CD4-positive, alpha-beta T cell (primary cell): ENCODE data around the gene JARID2. TPM values are rescaled to one million over a fixed set of nuclear protein-coding genes. Genes with fewer than 3 reads are reported as not detected.
A peak's percentile ranks its signal among the peaks of the same experiment; 100 is the strongest.
"Not testable (repeated sequence)": the region's sequence is repeated elsewhere in the genome, so short reads cannot be mapped to it uniquely, and the experiment has no call there.

Experiments
- ATAC-seq: fragments of 200-7000 bp; cut with Tn5 transposase; one replicate; pipeline ENCODE4 v1.10.0; 2022; ENCODE audit warnings: mild to moderate bottlenecking; ENCODE audit not compliant: poor library complexity
- CTCF ChIA-PET: fragments of 350-600 bp; sonication (Branson Sonifier 250); formaldehyde crosslinking; loops from one replicate; lab custom pipeline; 2021; ENCODE audit warnings: antibody characterized with exemption, inconsistent platforms; lab: Charles Lee
- POLR2A ChIA-PET: fragments of 350-600 bp; sonication (Branson Sonifier 250); formaldehyde crosslinking; loops from one replicate; lab custom pipeline; 2021; ENCODE audit warnings: antibody characterized with exemption, inconsistent platforms; lab: Charles Lee
- DNase-seq, 14 experiments: peaks; one replicate each; pipeline ENCODE4 v3.0.0-alpha.2; 2013 to 2020; ENCODE audit warnings: mixed read lengths in 2 of 14
- H3K27ac ChIP-seq, 2 donors: one replicate each; pipeline versions ENCODE4 v1.5.1 to v1.7.0; 2013; ENCODE audit warnings: low read length in 2 of 2, low read depth in 1 of 2, mild to moderate bottlenecking in 1 of 2
- H3K27me3 ChIP-seq, 2 experiments: 1 replicate in 1 of 2; 2 replicates in 1 of 2; pipeline versions ENCODE4 v1.6.1 to v1.7.0; 2013; ENCODE audit warnings: low read length in 2 of 2, control low read depth in 1 of 2, mild to moderate bottlenecking in 1 of 2, moderate library complexity in 1 of 2; ENCODE audit not compliant: insufficient read depth in 2 of 2, control insufficient read depth in 1 of 2
- H3K36me3 ChIP-seq: one replicate; pipeline ENCODE4 v1.6.1; 2013; ENCODE audit warnings: low read length, control low read depth; ENCODE audit not compliant: insufficient read depth
- H3K4me1 ChIP-seq: one replicate; pipeline ENCODE4 v1.6.1; 2013; ENCODE audit warnings: low read length, control low read depth; ENCODE audit not compliant: insufficient read depth
- H3K4me3 ChIP-seq: one replicate; pipeline ENCODE4 v1.5.1; 2013; ENCODE audit warnings: mild to moderate bottlenecking, low read length, moderate library complexity
- H3K9me3 ChIP-seq, 2 experiments: 1 replicate in 1 of 2; 2 replicates in 1 of 2; pipeline versions ENCODE4 v1.6.1 to v1.7.0; 2013; ENCODE audit warnings: low read length in 2 of 2, mild to moderate bottlenecking in 2 of 2, control low read depth in 1 of 2, moderate library complexity in 1 of 2; ENCODE audit not compliant: control insufficient read depth in 1 of 2, insufficient read depth in 1 of 2
- H3K27ac Mint-ChIP-seq: one replicate; pipeline ENCODE4 v1.8.0; 2020; ENCODE audit warnings: mixed read lengths
- H3K27me3 Mint-ChIP-seq: one replicate; pipeline ENCODE4 v1.8.0; 2021; ENCODE audit warnings: mixed read lengths
- H3K36me3 Mint-ChIP-seq: one replicate; pipeline ENCODE4 v1.8.0; 2021; ENCODE audit warnings: low read depth, mixed read lengths
- H3K4me1 Mint-ChIP-seq: one replicate; pipeline ENCODE4 v1.8.0; 2021; ENCODE audit warnings: low read depth, mixed read lengths
- H3K4me3 Mint-ChIP-seq: one replicate; pipeline ENCODE4 v1.8.0; 2020; ENCODE audit warnings: mild to moderate bottlenecking, mixed read lengths
- H3K9me3 Mint-ChIP-seq: one replicate; pipeline ENCODE4 v1.8.0; 2020; ENCODE audit warnings: mixed read lengths
- CTCF ChIP-seq: fragments of 200-600 bp; IDR thresholded peaks from one replicate; pipeline ENCODE4 v1.8.0; 2022; ENCODE audit warnings: antibody characterized with exemption, mild to moderate bottlenecking
- intact Hi-C, 2 experiments: fragments of 100-400 bp; cut with DNase I in 1 of 2; cut with micrococcal nuclease in 1 of 2; formaldehyde crosslinking; loops; one replicate each; pipeline versions ENCODE4 v1.15.1 to v1.9.0; 2023 to 2025; cut with DNase I, micrococcal nuclease
- total RNA-seq, 174 experiments: library from RNA in 2 of 174; stranded (reverse) in 2 of 174; gene quantifications; one replicate each; pipeline ENCODE4 v1.2.3 and lab custom pipeline; 2021 to 2026

JARID2 gene
- total RNA-seq, 2 experiments from 2014 or later, result 32.0 to 33.0 TPM

GRCh38 chr6:15296735-15297134 lies 50.9 kb downstream of the JARID2 start:
- Mint-ChIP-seq H3K36me3 (peaks cover 8% of the 10 kb centered on the region), H3K4me1 (peaks cover 88% of the 10 kb centered on the region), H3K4me3 (peak overlapping the region; percentile 22), H3K9me3 (no peaks in the 10 kb centered on the region), H3K27me3 (no peaks in the 10 kb centered on the region), H3K27ac (peak overlapping the region; percentile 32)
- H3K9me3 ChIP-seq, result no peaks in the 10 kb centered on the region
- H3K27me3 ChIP-seq, result no peaks in the 10 kb centered on the region
- no peak for TF ChIP-seq CTCF
- no peak overlapping the region for H3K27ac ChIP-seq
- H3K36me3 ChIP-seq, result peaks cover 2% of the 10 kb centered on the region
- H3K4me1 ChIP-seq, result peaks cover 49% of the 10 kb centered on the region
- intact Hi-C loops, result loop anchor here in 1 of 2 experiments (5.0 kb wide), 1 partner anchor 34 kb away; no protein-coding TSS in a partner anchor
- no peak overlapping the region for H3K4me3 ChIP-seq
- ChIA-PET POLR2A (interaction anchor here (1.5 kb wide), 1 partner anchor 48 kb away, joined by 4 read pairs; no protein-coding TSS in a partner anchor), CTCF (no interaction called here)
- DNase-seq, result peak in 2 of 14 experiments; percentile 28 to 44
- ATAC-seq, result peak; percentile 42

GRCh38 chr6:15297167-15297566 lies 51.3 kb downstream of the JARID2 start:
- H3K36me3 Mint-ChIP-seq, result peaks cover 11% of the 10 kb centered on the region
- H3K27ac Mint-ChIP-seq, H3K27ac ChIP-seq, H3K9me3 Mint-ChIP-seq, H3K9me3 ChIP-seq, H3K36me3 ChIP-seq, DNase-seq, CTCF ChIA-PET, H3K27me3 Mint-ChIP-seq, ATAC-seq, H3K4me3 Mint-ChIP-seq, H3K4me3 ChIP-seq, H3K27me3 ChIP-seq: not testable (repeated sequence)
- intact Hi-C loops, result loop anchor here in 1 of 2 experiments (5.0 kb wide), 1 partner anchor 35 kb away; no protein-coding TSS in a partner anchor
- peaks cover 86% of the 10 kb centered on the region for H3K4me1 Mint-ChIP-seq
- POLR2A ChIA-PET, result interaction anchor here (1.5 kb wide), 1 partner anchor 48 kb away, joined by 4 read pairs; no protein-coding TSS in a partner anchor
- H3K4me1 ChIP-seq, result peaks cover 49% of the 10 kb centered on the region

- ChIA-PET CTCF (interaction anchor here (0.7 kb wide), 1 partner anchor 1581 kb away, joined by 3 read pairs; no protein-coding TSS in a partner anchor), POLR2A (interaction anchor here (0.7 kb wide), 1 partner anchor 214 kb away, joined by 4 read pairs; no protein-coding TSS in a partner anchor)
- H3K4me1 Mint-ChIP-seq, result peaks cover 78% of the 10 kb centered on the region
- no peak for TF ChIP-seq CTCF
- H3K27me3 Mint-ChIP-seq, result no peaks in the 10 kb centered on the region
- H3K9me3 ChIP-seq, result no peaks in the 10 kb centered on the region
- H3K4me3 Mint-ChIP-seq, result no peak overlapping the region
- no peak overlapping the region for H3K4me3 ChIP-seq
- peaks cover 7% of the 10 kb centered on the region for H3K36me3 Mint-ChIP-seq
- H3K9me3 Mint-ChIP-seq, result no peaks in the 10 kb centered on the region
- ATAC-seq, result no peak
- peak overlapping the region; percentile 37 for H3K27ac Mint-ChIP-seq
- peaks cover 48% of the 10 kb centered on the region for H3K4me1 ChIP-seq
- intact Hi-C loops, result loop anchor here in 1 of 2 experiments (2.0 to 5.0 kb wide), 2 partner anchors 17 to 36 kb away; no protein-coding TSS in a partner anchor
- H3K27ac ChIP-seq, result no peak overlapping the region
- H3K27me3 ChIP-seq, result no peaks in the 10 kb centered on the region
- DNase-seq, result no peak
- H3K36me3 ChIP-seq, result peaks cover 2% of the 10 kb centered on the region
Measured at GRCh38 chr6:15297895-15298590, 52.2 kb downstream of the JARID2 start.
